Uterus (tissue), 4 donors: Measurements from ENCODE around the gene SULF2. TPM values are rescaled to one million over a fixed set of nuclear protein-coding genes. Genes with fewer than 3 reads are reported as not detected.
"Not testable (repeated sequence)": the region's sequence is repeated elsewhere in the genome, so short reads cannot be mapped to it uniquely, and the experiment has no call there.

Experiments used
- DNase-seq, 2 donors: peaks; one replicate each; pipeline ENCODE4 v3.0.0-alpha.2; 2019 to 2020
- H3K27ac ChIP-seq, 2 donors: fragments of 200-600 bp; sonication (generic); 1 replicate in 1 of 2; 2 replicates in 1 of 2; pipeline ENCODE4 v1.5.1; 2016 to 2018
- H3K27me3 ChIP-seq, 2 donors: fragments of 200-600 bp; sonication (generic); one replicate each; pipeline ENCODE4 v1.5.1; 2018 to 2019; ENCODE audit warnings: control low read depth in 1 of 2
- H3K36me3 ChIP-seq, 2 donors: fragments of 200-600 bp; sonication (generic); one replicate each; pipeline ENCODE4 v1.5.1; 2019; ENCODE audit warnings: control low read depth in 1 of 2
- H3K4me1 ChIP-seq, 2 donors: fragments of 200-600 bp; sonication (generic); one replicate each; pipeline ENCODE4 v1.5.1; 2018 to 2019; ENCODE audit warnings: control low read depth in 1 of 2
- H3K4me3 ChIP-seq, 2 donors: fragments of 200-600 bp; sonication (generic); 1 replicate in 1 of 2; 2 replicates in 1 of 2; pipeline ENCODE4 v1.5.1; 2018 to 2019; ENCODE audit warnings: mild to moderate bottlenecking in 1 of 2
- H3K9me3 ChIP-seq, 2 donors: fragments of 200-600 bp; sonication (generic); one replicate each; pipeline ENCODE4 v1.5.1; 2019; ENCODE audit warnings: control low read depth in 1 of 2
- POLR2A ChIP-seq, 2 donors: fragments of 450-650 bp; IDR thresholded peaks; one replicate each; pipeline ENCODE4 v1.6.1; 2016; ENCODE audit warnings: antibody characterized with exemption in 2 of 2, mild to moderate bottlenecking in 1 of 2, moderate library complexity in 1 of 2
- intact Hi-C: fragments of 100-400 bp; cut with DNase I; formaldehyde crosslinking; loops from one replicate; pipeline ENCODE4 v1.15.1; 2023; ENCODE audit warnings: low total_unique reads
- total RNA-seq, 4 donors: library from RNA; depleted of rRNA in 3 of 4; stranded (reverse); fragments of >200 nt in 3 of 4; gene quantifications; one replicate each; pipeline versions ENCODE4 v1.1.0 to v1.2.4, GENCODE V29; 2014 to 2023
- TF ChIP-seq, protein P1 (sequence below), 4 experiments: fragments of 200-600 bp in 2 of 4; fragments of 450-650 bp in 2 of 4; sonication (generic) in 2 of 4; IDR thresholded peaks; one replicate each; pipeline ENCODE4 v1.5.1; 2016 to 2019; ENCODE audit warnings: antibody characterized with exemption in 4 of 4, mild to moderate bottlenecking in 2 of 4, moderate library complexity in 1 of 4
- donor health status: DM: yes; HTN: yes; CAD: no.

SULF2 gene
- 100 to 1,000 TPM in 2 of 4 donors, 10 to 100 TPM in 2; 95.9 to 558 (median 213) TPM for total RNA-seq

DNA sequence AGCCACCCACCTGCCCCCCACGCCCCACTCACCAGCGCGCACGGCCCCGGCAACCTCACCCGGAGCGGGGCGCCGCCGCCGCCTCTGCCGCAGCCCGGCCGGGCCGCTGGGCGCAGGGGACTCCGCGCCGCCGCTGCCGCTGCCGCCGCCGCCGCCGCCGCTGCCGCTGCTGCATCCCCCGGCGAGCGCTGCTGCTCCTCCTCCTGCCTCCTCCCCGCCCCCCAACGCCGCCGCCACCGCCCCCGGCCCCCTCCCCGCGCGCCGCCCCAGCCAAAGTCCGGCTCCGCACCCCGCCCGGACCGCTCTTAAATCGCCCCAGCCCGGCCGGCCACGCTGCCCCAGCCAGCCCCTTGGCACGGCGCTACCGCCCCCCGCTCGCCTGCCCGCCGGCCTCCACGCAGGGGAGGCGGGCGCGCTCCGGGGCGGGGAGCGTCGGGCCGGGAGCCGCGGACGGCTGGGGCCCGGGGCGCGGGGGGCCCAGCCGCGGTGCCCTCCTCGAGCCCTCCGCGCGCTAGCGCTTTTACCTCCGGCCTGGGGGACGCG lies at the start of gene SULF2:
SULF2 (minus strand) TSS at position 171 of the 543 bp plus-strand sequence. CDS start 28,118 bp downstream, outside the sequence.
- TF ChIP-seq POLR2A (IDR thresholded peaks at IDR 0.05): no peak
- Histone ChIP-seq H3K27me3 (no peaks in the 10 kb centered on the region), H3K9me3 (no peaks in the 10 kb centered on the region), H3K4me3 (peak within 1 kb of the TSS; percentile 44 to 80), H3K27ac (peak within 1 kb of the TSS; percentile 88 to 97), H3K4me1 (peaks cover 0 to 14% of the 10 kb centered on the region in 2 donors), H3K36me3 (no peaks in the 10 kb centered on the region)
- intact Hi-C loops: loop anchor here (10.0 kb wide), 3 partner anchors 111 to 839 kb away; no protein-coding TSS in a partner anchor
- DNase-seq: peak; percentile 61 to 74

DNA sequence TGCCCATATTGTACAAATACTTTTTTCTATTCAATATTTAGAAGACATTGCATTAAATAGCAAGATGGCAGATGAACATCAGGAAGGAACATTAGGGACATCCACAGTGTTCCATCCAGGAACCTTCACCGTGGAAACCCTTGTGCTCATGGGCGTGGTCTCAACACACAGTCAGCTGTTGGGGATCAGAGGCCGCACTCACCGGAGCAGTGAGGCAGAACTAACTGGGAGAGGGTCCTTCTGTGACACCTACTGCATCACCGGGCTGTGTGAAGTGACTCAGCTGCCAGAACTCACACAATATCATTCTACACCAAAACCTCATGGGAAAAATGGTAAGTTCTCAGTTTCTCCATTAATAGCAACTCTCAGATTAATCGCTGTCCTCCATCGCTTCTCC lies 46.4 kb upstream of the SULF2 start:
- intact Hi-C loops, H3K9me3 ChIP-seq, H3K27ac ChIP-seq, H3K36me3 ChIP-seq, H3K4me1 ChIP-seq, H3K4me3 ChIP-seq, DNase-seq, H3K27me3 ChIP-seq: not testable (repeated sequence)

DNA sequence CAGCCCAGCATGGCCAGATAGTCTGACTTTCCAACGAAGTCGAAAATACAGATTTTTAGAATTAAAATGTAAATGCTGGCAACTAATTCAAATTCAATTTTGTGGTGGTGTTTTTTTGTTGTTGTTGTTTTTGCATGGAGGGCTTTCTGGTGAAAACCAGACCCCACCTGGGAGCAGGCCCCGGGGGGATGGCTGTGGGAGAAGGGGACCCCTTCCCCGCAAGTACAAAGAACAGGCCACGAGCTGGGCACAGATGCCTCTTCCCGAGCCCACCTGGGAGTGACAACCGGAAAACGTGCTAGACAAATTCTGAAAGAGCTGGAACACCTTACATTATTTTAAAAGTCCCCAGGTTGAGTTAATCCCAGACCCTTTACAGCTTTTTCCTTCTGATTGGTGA lies 41.4 kb upstream of the SULF2 start:
- not testable (repeated sequence) for H3K4me3 ChIP-seq

DNA sequence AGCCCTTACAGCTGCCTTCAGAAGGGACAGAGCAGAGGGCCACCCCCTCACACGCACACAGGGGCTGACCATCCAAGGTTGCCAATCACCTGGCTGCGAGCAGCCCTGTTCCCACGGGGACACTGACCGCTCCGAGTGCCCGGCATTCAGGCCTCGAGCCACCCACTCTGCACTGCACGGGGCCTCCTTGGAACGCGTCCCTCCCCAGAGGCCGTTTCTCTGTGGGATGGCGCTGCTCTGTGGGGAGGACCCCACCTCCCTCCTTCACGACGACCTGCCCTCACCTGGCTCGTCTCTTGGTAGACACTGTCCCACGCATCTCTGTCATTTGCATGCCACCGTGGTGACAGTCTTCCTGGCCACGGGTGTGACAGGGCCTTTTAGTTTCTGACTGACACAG lies 40.7 kb upstream of the SULF2 start:
- not testable (repeated sequence) for H3K27ac ChIP-seq, H3K4me3 ChIP-seq, H3K9me3 ChIP-seq, H3K27me3 ChIP-seq, H3K36me3 ChIP-seq, DNase-seq, H3K4me1 ChIP-seq
- intact Hi-C loops: loop anchor here (10.0 kb wide), 1 partner anchor 69 kb away; no protein-coding TSS in a partner anchor

More for the DNA sequence above, 41.4 kb upstream of the SULF2 start:
- intact Hi-C loops: loop anchor here (10.0 kb wide), 1 partner anchor 68 kb away; no protein-coding TSS in a partner anchor
- H3K36me3 ChIP-seq, H3K4me1 ChIP-seq, H3K9me3 ChIP-seq, DNase-seq, H3K27ac ChIP-seq, H3K27me3 ChIP-seq: not testable (repeated sequence)

DNA sequence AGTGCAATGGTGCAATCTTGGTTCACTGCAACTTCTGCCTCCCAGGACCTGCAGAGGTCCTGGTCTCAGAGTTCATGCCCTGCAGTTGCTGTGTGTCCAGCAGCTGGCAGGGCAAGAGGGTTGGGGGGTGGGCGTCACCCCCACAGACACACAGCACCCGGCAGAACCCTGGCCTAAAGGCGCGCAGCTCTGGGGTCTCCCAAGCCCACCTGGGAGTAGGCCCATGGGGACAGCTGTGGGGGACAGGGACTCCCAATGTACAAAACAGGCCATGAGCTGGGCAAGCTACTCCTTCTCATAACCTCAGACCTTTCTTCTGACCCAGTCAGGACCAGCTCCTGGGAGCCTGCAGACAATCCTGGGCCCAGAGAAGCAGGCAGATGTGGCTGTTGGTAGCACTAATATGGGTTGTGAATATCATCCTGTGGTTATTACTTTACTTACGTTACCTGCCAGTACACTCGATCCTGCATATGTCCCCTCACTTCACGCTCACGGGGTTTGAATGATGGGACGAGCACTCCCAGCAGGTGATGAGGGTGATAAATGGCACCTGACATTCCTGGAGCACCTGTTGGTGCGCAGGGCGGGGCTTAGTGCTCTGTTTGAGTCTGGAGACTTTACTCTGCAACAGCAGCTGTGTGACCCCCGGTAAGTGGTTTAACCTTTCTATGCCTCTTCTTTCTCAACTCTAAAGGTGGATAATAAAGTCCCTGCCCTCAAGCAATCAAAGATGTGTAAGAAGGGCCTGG lies 39.9 kb upstream of the SULF2 start:
- DNase-seq: no peak
- intact Hi-C loops: loop anchor here (10.0 kb wide), 1 partner anchor 70 kb away; no protein-coding TSS in a partner anchor

DNA sequence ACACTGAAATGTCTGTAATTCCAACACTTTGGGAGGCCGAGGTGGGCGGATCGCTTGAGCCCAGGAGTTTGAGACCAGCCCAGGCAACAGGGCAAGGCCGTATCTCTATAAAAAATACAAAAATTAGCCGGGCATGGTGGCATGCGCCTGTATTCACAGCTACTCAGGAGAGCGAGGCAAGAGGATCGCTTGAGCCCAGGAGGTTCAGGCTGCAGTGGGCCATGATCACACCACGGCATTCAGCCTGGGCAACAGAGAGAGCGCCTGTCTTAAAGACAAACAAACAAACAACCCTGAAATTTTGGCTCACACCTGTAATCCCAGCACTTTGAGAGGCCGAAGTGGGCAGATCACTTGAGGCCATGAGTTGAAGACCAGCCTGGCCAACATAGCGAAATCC lies 38.7 kb upstream of the SULF2 start:
- not testable (repeated sequence) for H3K27me3 ChIP-seq, H3K4me1 ChIP-seq, H3K9me3 ChIP-seq, H3K4me3 ChIP-seq, H3K36me3 ChIP-seq, DNase-seq
- intact Hi-C loops: loop anchor here (10.0 kb wide), 1 partner anchor 71 kb away; no protein-coding TSS in a partner anchor
- peak overlapping the region; percentile 41 to 61 for H3K27ac ChIP-seq

More for the DNA sequence above, 39.9 kb upstream of the SULF2 start:
- Histone ChIP-seq H3K4me3 (no peak overlapping the region), H3K27ac (no peak overlapping the region), H3K27me3 (no peaks in the 10 kb centered on the region), H3K4me1 (no peaks in the 10 kb centered on the region), H3K36me3 (no peaks in the 10 kb centered on the region), H3K9me3 (no peaks in the 10 kb centered on the region)
- TF ChIP-seq, protein P1, sequence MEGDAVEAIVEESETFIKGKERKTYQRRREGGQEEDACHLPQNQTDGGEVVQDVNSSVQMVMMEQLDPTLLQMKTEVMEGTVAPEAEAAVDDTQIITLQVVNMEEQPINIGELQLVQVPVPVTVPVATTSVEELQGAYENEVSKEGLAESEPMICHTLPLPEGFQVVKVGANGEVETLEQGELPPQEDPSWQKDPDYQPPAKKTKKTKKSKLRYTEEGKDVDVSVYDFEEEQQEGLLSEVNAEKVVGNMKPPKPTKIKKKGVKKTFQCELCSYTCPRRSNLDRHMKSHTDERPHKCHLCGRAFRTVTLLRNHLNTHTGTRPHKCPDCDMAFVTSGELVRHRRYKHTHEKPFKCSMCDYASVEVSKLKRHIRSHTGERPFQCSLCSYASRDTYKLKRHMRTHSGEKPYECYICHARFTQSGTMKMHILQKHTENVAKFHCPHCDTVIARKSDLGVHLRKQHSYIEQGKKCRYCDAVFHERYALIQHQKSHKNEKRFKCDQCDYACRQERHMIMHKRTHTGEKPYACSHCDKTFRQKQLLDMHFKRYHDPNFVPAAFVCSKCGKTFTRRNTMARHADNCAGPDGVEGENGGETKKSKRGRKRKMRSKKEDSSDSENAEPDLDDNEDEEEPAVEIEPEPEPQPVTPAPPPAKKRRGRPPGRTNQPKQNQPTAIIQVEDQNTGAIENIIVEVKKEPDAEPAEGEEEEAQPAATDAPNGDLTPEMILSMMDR (IDR thresholded peaks at IDR 0.05): no peak
- TF ChIP-seq POLR2A (IDR thresholded peaks at IDR 0.05): no peak

DNA sequence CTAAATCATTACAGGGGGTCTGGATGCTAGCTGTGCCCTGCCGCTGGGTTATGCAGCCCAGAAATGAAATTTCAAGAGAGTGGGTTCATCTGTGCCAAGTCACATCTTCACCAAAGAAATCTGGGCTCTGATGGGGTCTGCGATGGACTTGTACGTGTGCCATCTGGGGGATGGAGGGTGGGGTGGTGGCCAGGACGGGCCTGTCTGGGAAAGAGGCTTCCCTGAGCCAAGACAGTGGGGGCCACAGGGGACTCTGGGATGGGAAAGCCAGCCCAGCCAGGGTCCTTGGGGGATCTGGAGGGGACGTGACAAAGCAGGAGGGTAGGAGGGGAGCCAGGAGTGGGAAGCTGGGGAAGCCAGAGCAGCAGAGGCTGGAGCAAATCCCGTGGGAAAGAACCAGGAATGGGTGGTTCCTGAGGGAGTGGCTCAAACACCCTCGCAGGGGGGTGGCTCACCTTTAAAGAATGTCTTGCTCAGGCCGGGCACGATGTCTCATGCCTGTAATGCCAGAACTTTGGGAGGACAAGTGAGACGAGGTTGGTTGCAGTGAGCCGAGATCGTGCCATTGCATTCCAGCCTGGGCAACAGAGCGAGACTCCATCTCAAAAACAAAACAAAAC lies 36.3 kb upstream of the SULF2 start:
- Histone ChIP-seq H3K4me3 (no peak overlapping the region), H3K27me3 (no peaks in the 10 kb centered on the region), H3K36me3 (no peaks in the 10 kb centered on the region), H3K9me3 (no peaks in the 10 kb centered on the region), H3K27ac (no peak overlapping the region), H3K4me1 (no peaks in the 10 kb centered on the region)
- DNase-seq: no peak
- intact Hi-C loops: loop anchor here (10.0 kb wide), 1 partner anchor 73 kb away; no protein-coding TSS in a partner anchor
- TF ChIP-seq, protein P1 (IDR thresholded peaks at IDR 0.05): no peak
- TF ChIP-seq POLR2A (IDR thresholded peaks at IDR 0.05): no peak
